CD14-positive monocyte (primary cell): ENCODE data around the gene ABCC5. TPM values are rescaled to one million over a fixed set of nuclear protein-coding genes. Genes with fewer than 3 reads are reported as not detected.

Experiments used
- DNase-seq, 3 donors: peaks; one replicate each; pipeline ENCODE4 v3.0.0-alpha.2; 2011 to 2022
- H2AFZ ChIP-seq: 2 replicates; pipeline ENCODE4 v1.6.0; 2012; ENCODE audit warnings: mild to moderate bottlenecking, low read depth, low read length, inconsistent platforms; ENCODE audit not compliant: insufficient read depth, poor library complexity, severe bottlenecking
- H3K27ac ChIP-seq, 2 donors: 1 replicate in 1 of 2; 2 replicates in 1 of 2; pipeline ENCODE4 v1.5.1; 2012 to 2013; ENCODE audit warnings: low read length in 2 of 2, control low read depth in 1 of 2, inconsistent platforms in 1 of 2, low read depth in 1 of 2, mild to moderate bottlenecking in 1 of 2
- H3K27me3 ChIP-seq, 2 donors: one replicate each; pipeline versions ENCODE4 v1.6.0 to v1.6.1; 2011 to 2013; ENCODE audit warnings: low read length in 2 of 2; ENCODE audit not compliant: control insufficient read depth in 2 of 2, insufficient read depth in 2 of 2
- H3K36me3 ChIP-seq, 2 donors: replicated peaks in 1 of 2; 1 replicate in 1 of 2; 2 replicates in 1 of 2; pipeline versions ENCODE4 v1.5.1 to v1.6.1; 2012 to 2013; ENCODE audit warnings: low read length in 2 of 2, control low read depth in 1 of 2, inconsistent platforms in 1 of 2, mild to moderate bottlenecking in 1 of 2; ENCODE audit not compliant: insufficient read depth in 2 of 2, control insufficient read depth in 1 of 2
- H3K4me1 ChIP-seq, 2 donors: 1 replicate in 1 of 2; 2 replicates in 1 of 2; pipeline versions ENCODE4 v1.5.1 to v1.6.1; 2012 to 2013; ENCODE audit warnings: low read length in 2 of 2, control low read depth in 1 of 2, inconsistent platforms in 1 of 2, mild to moderate bottlenecking in 1 of 2, moderate library complexity in 1 of 2; ENCODE audit not compliant: insufficient read depth in 2 of 2, control insufficient read depth in 1 of 2
- H3K4me2 ChIP-seq: replicated peaks from 2 replicates; pipeline ENCODE3; 2012; ENCODE audit warnings: low read length, moderate library complexity, mild to moderate bottlenecking; ENCODE audit not compliant: poor library complexity, severe bottlenecking; ENCODE audit errors: extremely low read depth
- H3K4me3 ChIP-seq, 3 experiments: fragments of 200-600 bp in 1 of 3; sonication (generic) in 1 of 3; replicated peaks in 1 of 3; 1 replicate in 2 of 3; 2 replicates in 1 of 3; pipeline ENCODE4 v1.5.1; 2011 to 2013; ENCODE audit warnings: low read length in 3 of 3, mild to moderate bottlenecking in 3 of 3, control low read depth in 2 of 3, low read depth in 2 of 3, inconsistent platforms in 1 of 3, moderate library complexity in 1 of 3
- H3K79me2 ChIP-seq: 2 replicates; pipeline ENCODE4 v1.6.0; 2012; ENCODE audit warnings: mild to moderate bottlenecking, control low read depth, inconsistent platforms, low read length, moderate library complexity; ENCODE audit not compliant: insufficient read depth
- H3K9ac ChIP-seq: 2 replicates; pipeline ENCODE4 v1.6.0; 2017; ENCODE audit warnings: low read length, mild to moderate bottlenecking; ENCODE audit not compliant: insufficient read depth, poor library complexity, severe bottlenecking
- H3K9me3 ChIP-seq, 2 donors: replicated peaks in 1 of 2; 1 replicate in 1 of 2; 2 replicates in 1 of 2; pipeline versions ENCODE4 v1.5.1 to v1.6.1; 2012 to 2013; ENCODE audit warnings: low read length in 2 of 2, control low read depth in 1 of 2; ENCODE audit not compliant: control insufficient read depth in 1 of 2, insufficient read depth in 1 of 2
- H4K20me1 ChIP-seq: 2 replicates; pipeline ENCODE4 v1.6.0; 2012; ENCODE audit warnings: mild to moderate bottlenecking, low read length, control low read depth, moderate library complexity; ENCODE audit not compliant: insufficient read depth
- H3K27ac Mint-ChIP-seq, 7 donors: one replicate each; pipeline ENCODE4 v1.8.0; 2020; ENCODE audit warnings: mild to moderate bottlenecking in 7 of 7, mixed read lengths in 7 of 7, moderate library complexity in 6 of 7, inconsistent platforms in 2 of 7
- H3K27me3 Mint-ChIP-seq, 3 donors: one replicate each; pipeline ENCODE4 v1.8.0; 2021 to 2022; ENCODE audit warnings: low read depth in 3 of 3, mild to moderate bottlenecking in 3 of 3, mixed read lengths in 3 of 3, moderate library complexity in 3 of 3, inconsistent platforms in 1 of 3
- H3K36me3 Mint-ChIP-seq, 2 donors: one replicate each; pipeline ENCODE4 v1.8.0; 2020; ENCODE audit warnings: mixed read lengths in 2 of 2, inconsistent platforms in 1 of 2, mild to moderate bottlenecking in 1 of 2
- H3K4me1 Mint-ChIP-seq: one replicate; pipeline ENCODE4 v1.8.0; 2020; ENCODE audit warnings: mild to moderate bottlenecking, mixed read lengths
- H3K4me3 Mint-ChIP-seq, 2 donors: one replicate each; pipeline ENCODE4 v1.8.0; 2020; ENCODE audit warnings: mild to moderate bottlenecking in 2 of 2, mixed read lengths in 2 of 2, moderate library complexity in 1 of 2
- H3K9me3 Mint-ChIP-seq, 7 donors: one replicate each; pipeline ENCODE4 v1.8.0; 2020 to 2022; ENCODE audit warnings: mixed read lengths in 7 of 7, mild to moderate bottlenecking in 6 of 7, moderate library complexity in 6 of 7, inconsistent platforms in 2 of 7
- CTCF ChIP-seq: fragments of 200-600 bp; IDR thresholded peaks from one replicate; pipeline ENCODE4 v1.8.0; 2022; ENCODE audit warnings: antibody characterized with exemption, mild to moderate bottlenecking
- WGBS: methylation state at CpG from one replicate; pipeline ENCODE4 v1.1.5; 2013; ENCODE audit warnings: missing lambda C conversion rate; ENCODE audit not compliant: insufficient coverage; 5-methylcytosine and 5-hydroxymethylcytosine counted together
- intact Hi-C, 2 donors: fragments of 100-400 bp; cut with micrococcal nuclease; formaldehyde crosslinking; loops; one replicate each; pipeline versions ENCODE4 v1.15.0 to v1.15.1; 2023
- polyA plus RNA-seq, 3 donors: library from polyadenylated mRNA; depleted of rRNA in 1 of 3; unstranded in 2 of 3; stranded (reverse) in 1 of 3; fragments of 300-500 nt in 2 of 3; fragments of >200 nt in 1 of 3; fragmentation: Illumina TruSeq in 2 of 3; gene quantifications; 1 replicate in 2 of 3; 2 replicates in 1 of 3; pipeline ENCODE4 v1.2.3, GENCODE V29; 2012 to 2021

The ABCC5 gene
- polyA plus RNA-seq, 3 donors, result 6.2 to 30.9 (median 7.7) TPM

- H3K27me3 Mint-ChIP-seq, result peaks cover 0 to under 1% (median 0%) of the 10 kb centered on the region in 3 donors
- H3K79me2 ChIP-seq, result no peaks in the 10 kb centered on the region
- H3K4me1 Mint-ChIP-seq, result peaks cover 7% of the 10 kb centered on the region
- H3K4me3 ChIP-seq, result no peak overlapping the region
- H3K27ac Mint-ChIP-seq, result no peak overlapping the region
- peaks cover 0 to 2% (median 0%) of the 10 kb centered on the region in 7 donors for H3K9me3 Mint-ChIP-seq
- H3K4me3 Mint-ChIP-seq, result no peak overlapping the region
- no CpG with 5 or more reads among the region's 3 CpGs for WGBS
- peaks cover 45 to 50% of the 10 kb centered on the region in 2 donors for H3K36me3 Mint-ChIP-seq
- no peak for DNase-seq
- intact Hi-C loops, result no loop called here
- H3K9ac ChIP-seq, result no peak overlapping the region
- no peaks in the 10 kb centered on the region for H3K27me3 ChIP-seq
- H2AFZ ChIP-seq, result no peak overlapping the region
- TF ChIP-seq CTCF, result no peak
- no peaks in the 10 kb centered on the region for H3K4me1 ChIP-seq
- no peak overlapping the region for H3K27ac ChIP-seq
- H3K9me3 ChIP-seq, result no peaks in the 10 kb centered on the region
- peaks cover 20 to 54% of the 10 kb centered on the region in 2 donors for H3K36me3 ChIP-seq
- no peaks in the 10 kb centered on the region for H4K20me1 ChIP-seq
- no peak overlapping the region for H3K4me2 ChIP-seq
Observed at GRCh38 chr3:183927059-183927458, 90.6 kb downstream of the ABCC5 start.

GRCh38 chr3:183924956-183925355, 92.7 kb downstream of the ABCC5 start:
- Mint-ChIP-seq H3K4me1 (no peaks in the 10 kb centered on the region), H3K36me3 (peaks cover 50 to 52% of the 10 kb centered on the region in 2 donors), H3K27ac (peak overlapping the region in 2 of 7 donors; percentile 9 to 26), H3K4me3 (no peak overlapping the region), H3K27me3 (peaks cover 0 to 2% (median 0%) of the 10 kb centered on the region in 3 donors), H3K9me3 (peaks cover 0 to 2% (median 0%) of the 10 kb centered on the region in 7 donors)
- DNase-seq, result no peak
- Histone ChIP-seq H3K79me2 (no peaks in the 10 kb centered on the region), H3K27me3 (no peaks in the 10 kb centered on the region), H3K4me1 (no peaks in the 10 kb centered on the region), H3K27ac (no peak overlapping the region), H3K9ac (no peak overlapping the region), H3K9me3 (no peaks in the 10 kb centered on the region), H3K4me3 (no peak overlapping the region), H4K20me1 (no peaks in the 10 kb centered on the region), H3K36me3 (peaks cover 23 to 63% of the 10 kb centered on the region in 2 donors), H2AFZ (no peak overlapping the region), H3K4me2 (no peak overlapping the region)
- intact Hi-C loops, result no loop called here
- TF ChIP-seq CTCF, result no peak
- WGBS, result 98% methylated on average over 6 of the region's 7 CpGs
